ENCODE data around the gene GPR160.

- TF ChIP-seq CTCF (IDR thresholded peaks at IDR 0.05), result no peak
- TF ChIP-seq POLR2A (IDR thresholded peaks at IDR 0.05), result no peak
- no peak for TF ChIP-seq POLR2AphosphoS5 (IDR thresholded peaks at IDR 0.05)
Observed at GRCh38 chr3:170077361-170077760, 39.6 kb downstream of the GPR160 start.
